HepG2 (cell line): ENCODE measurements around the gene PPP2R5D. TPM values are rescaled to one million over a fixed set of nuclear protein-coding genes. Genes with fewer than 3 reads are reported as not detected.

ENCODE experiments used
- GLI4 ChIP-seq: sonication (generic); formaldehyde crosslinking; IDR thresholded peaks from 2 replicates; pipeline ENCODE4 v1.5.1; 2020; ENCODE audit warnings: missing genetic modification reagents, mild to moderate bottlenecking, moderate library complexity, borderline replicate concordance
- KMT2A ChIP-seq: sonication (generic); formaldehyde crosslinking; IDR thresholded peaks from 2 replicates; pipeline ENCODE4 v1.4.0; 2020; ENCODE audit warnings: missing genetic modification reagents
- MBNL3 ChIP-seq: fragments of 250-450 bp; sonication (Bioruptor Pico); conservative IDR thresholded peaks from 2 replicates; pipeline ENCODE4 v1.8.0; 2022; ENCODE audit warnings: mild to moderate bottlenecking, inconsistent platforms
- NCOA1 ChIP-seq: sonication (generic); formaldehyde crosslinking; IDR thresholded peaks from 2 replicates; pipeline ENCODE4 v1.9.0; 2021; ENCODE audit warnings: missing genetic modification reagents
- NKX3-1 ChIP-seq: sonication (generic); formaldehyde crosslinking; IDR thresholded peaks from 2 replicates; pipeline ENCODE4 v1.5.0; 2020; ENCODE audit warnings: missing genetic modification reagents
- SMYD3 ChIP-seq: sonication (generic); formaldehyde crosslinking; IDR thresholded peaks from 2 replicates; pipeline ENCODE4 v1.8.1; 2023; ENCODE audit warnings: mild to moderate bottlenecking, missing genetic modification reagents
- ZBTB21 ChIP-seq: sonication (generic); formaldehyde crosslinking; IDR thresholded peaks from 2 replicates; pipeline ENCODE4 v1.4.0; 2020; ENCODE audit warnings: missing genetic modification reagents
- ZNF136 ChIP-seq: sonication (generic); formaldehyde crosslinking; IDR thresholded peaks from 2 replicates; pipeline ENCODE4 v1.8.1; 2022; ENCODE audit warnings: low read depth, mild to moderate bottlenecking, moderate library complexity, missing genetic modification reagents
- ZNF317 ChIP-seq: sonication (generic); formaldehyde crosslinking; IDR thresholded peaks from 2 replicates; pipeline ENCODE4 v1.5.0; 2020; ENCODE audit warnings: mild to moderate bottlenecking, missing genetic modification reagents
- ZNF326 ChIP-seq: sonication (generic); formaldehyde crosslinking; IDR thresholded peaks from 2 replicates; pipeline ENCODE4 v1.4.0; 2020; ENCODE audit warnings: missing genetic modification reagents, borderline replicate concordance
- ZNF33A ChIP-seq: sonication (generic); formaldehyde crosslinking; IDR thresholded peaks from 2 replicates; pipeline ENCODE4 v1.5.1; 2020; ENCODE audit warnings: missing genetic modification reagents, mild to moderate bottlenecking, moderate library complexity, borderline replicate concordance
- ZNF749 ChIP-seq: sonication (generic); formaldehyde crosslinking; IDR thresholded peaks from 2 replicates; pipeline ENCODE4 v1.8.0; 2022; ENCODE audit warnings: mild to moderate bottlenecking, missing genetic modification reagents, moderate library complexity, borderline replicate concordance
- ZNF816 ChIP-seq: sonication (generic); formaldehyde crosslinking; IDR thresholded peaks from 2 replicates; pipeline ENCODE4 v1.8.0; 2022; ENCODE audit warnings: missing genetic modification reagents, mild to moderate bottlenecking, borderline replicate concordance
- polyA plus RNA-seq, 8 experiments: library from polyadenylated mRNA; depleted of rRNA in 3 of 8; stranded (reverse) in 7 of 8; unstranded in 1 of 8; fragments of >200 nt; fragmentation: Illumina TruSeq in 4 of 8; extraction: Trizol in 4 of 8; gene quantifications; 2 replicates each; pipeline versions ENCODE4 v1.2.1 to v1.2.3, GENCODE V29; 2011 to 2016; ENCODE audit warnings: low read depth in 4 of 8, missing spikeins in 1 of 8, mixed read lengths in 1 of 8; ENCODE audit not compliant: insufficient read depth in 1 of 8
- total RNA-seq, 5 experiments: library from RNA; depleted of rRNA; stranded (reverse); fragments of >200 nt; fragmentation: Illumina TruSeq; extraction: Trizol; gene quantifications; 2 replicates each; pipeline ENCODE4 v1.2.3, GENCODE V29; 2016; ENCODE audit warnings: low read depth in 1 of 5
- TF ChIP-seq, protein P1 (sequence below): sonication (generic); formaldehyde crosslinking; IDR thresholded peaks from 2 replicates; pipeline ENCODE4 v1.4.0; 2020; ENCODE audit warnings: mild to moderate bottlenecking, missing genetic modification reagents
- TF ChIP-seq, protein P2 (sequence below): sonication (generic); formaldehyde crosslinking; IDR thresholded peaks from 2 replicates; pipeline ENCODE4 v1.5.0; 2020; ENCODE audit warnings: missing genetic modification reagents
- TF ChIP-seq, protein P3 (sequence below), 2 experiments: sonication (generic) in 1 of 2; formaldehyde crosslinking in 1 of 2; IDR thresholded peaks; 2 replicates each; pipeline versions ENCODE4 v1.4.0 to v1.6.1; 2016 to 2020; ENCODE audit warnings: borderline replicate concordance in 1 of 2, low read depth in 1 of 2, mild to moderate bottlenecking in 1 of 2, missing genetic modification reagents in 1 of 2
- TF ChIP-seq, protein P4 (sequence below): sonication (generic); formaldehyde crosslinking; IDR thresholded peaks from 2 replicates; pipeline ENCODE4 v1.4.0; 2020; ENCODE audit warnings: missing genetic modification reagents
- TF ChIP-seq, protein P5 (sequence below): sonication (generic); formaldehyde crosslinking; IDR thresholded peaks from 2 replicates; pipeline ENCODE4 v1.5.0; 2020; ENCODE audit warnings: missing genetic modification reagents, mild to moderate bottlenecking, borderline replicate concordance

The PPP2R5D gene
- total and polyA plus RNA-seq, 2 of the 13 experiments (the other 11 are each of a cell fraction or from before 2014, with no cell fraction given): 53.7 to 60.4 TPM

- TF ChIP-seq, protein P1, sequence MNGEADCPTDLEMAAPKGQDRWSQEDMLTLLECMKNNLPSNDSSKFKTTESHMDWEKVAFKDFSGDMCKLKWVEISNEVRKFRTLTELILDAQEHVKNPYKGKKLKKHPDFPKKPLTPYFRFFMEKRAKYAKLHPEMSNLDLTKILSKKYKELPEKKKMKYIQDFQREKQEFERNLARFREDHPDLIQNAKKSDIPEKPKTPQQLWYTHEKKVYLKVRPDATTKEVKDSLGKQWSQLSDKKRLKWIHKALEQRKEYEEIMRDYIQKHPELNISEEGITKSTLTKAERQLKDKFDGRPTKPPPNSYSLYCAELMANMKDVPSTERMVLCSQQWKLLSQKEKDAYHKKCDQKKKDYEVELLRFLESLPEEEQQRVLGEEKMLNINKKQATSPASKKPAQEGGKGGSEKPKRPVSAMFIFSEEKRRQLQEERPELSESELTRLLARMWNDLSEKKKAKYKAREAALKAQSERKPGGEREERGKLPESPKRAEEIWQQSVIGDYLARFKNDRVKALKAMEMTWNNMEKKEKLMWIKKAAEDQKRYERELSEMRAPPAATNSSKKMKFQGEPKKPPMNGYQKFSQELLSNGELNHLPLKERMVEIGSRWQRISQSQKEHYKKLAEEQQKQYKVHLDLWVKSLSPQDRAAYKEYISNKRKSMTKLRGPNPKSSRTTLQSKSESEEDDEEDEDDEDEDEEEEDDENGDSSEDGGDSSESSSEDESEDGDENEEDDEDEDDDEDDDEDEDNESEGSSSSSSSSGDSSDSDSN (CRISPR knock-in tag): peak; percentile 85
- no peak for TF ChIP-seq ZNF326 (CRISPR knock-in tag)
- peak; percentile 73; the same call in 1 of the 2 replicates for TF ChIP-seq SMYD3 (CRISPR knock-in tag)
- no peak for TF ChIP-seq ZNF136 (CRISPR knock-in tag)
- TF ChIP-seq NKX3-1 (CRISPR knock-in tag): no peak
- TF ChIP-seq NCOA1: 0 out of 2 replicates have a peak, but pooled peaks have one; percentile 55
- TF ChIP-seq, protein P2, sequence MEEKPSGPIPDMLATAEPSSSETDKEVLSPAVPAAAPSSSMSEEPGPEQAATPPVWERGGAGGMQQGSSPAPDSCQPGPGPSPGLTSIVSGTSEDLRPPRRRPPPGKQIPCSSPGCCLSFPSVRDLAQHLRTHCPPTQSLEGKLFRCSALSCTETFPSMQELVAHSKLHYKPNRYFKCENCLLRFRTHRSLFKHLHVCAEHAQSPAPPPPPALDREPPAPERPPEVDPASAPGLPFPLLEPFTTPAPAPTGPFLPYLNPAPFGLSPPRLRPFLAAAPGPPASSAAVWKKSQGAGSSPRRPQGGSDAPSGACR (CRISPR knock-in tag): peak; percentile 98
- TF ChIP-seq ZBTB21 (CRISPR knock-in tag): peak; percentile 81; the same call in 1 of the 2 replicates
- TF ChIP-seq, protein P3, sequence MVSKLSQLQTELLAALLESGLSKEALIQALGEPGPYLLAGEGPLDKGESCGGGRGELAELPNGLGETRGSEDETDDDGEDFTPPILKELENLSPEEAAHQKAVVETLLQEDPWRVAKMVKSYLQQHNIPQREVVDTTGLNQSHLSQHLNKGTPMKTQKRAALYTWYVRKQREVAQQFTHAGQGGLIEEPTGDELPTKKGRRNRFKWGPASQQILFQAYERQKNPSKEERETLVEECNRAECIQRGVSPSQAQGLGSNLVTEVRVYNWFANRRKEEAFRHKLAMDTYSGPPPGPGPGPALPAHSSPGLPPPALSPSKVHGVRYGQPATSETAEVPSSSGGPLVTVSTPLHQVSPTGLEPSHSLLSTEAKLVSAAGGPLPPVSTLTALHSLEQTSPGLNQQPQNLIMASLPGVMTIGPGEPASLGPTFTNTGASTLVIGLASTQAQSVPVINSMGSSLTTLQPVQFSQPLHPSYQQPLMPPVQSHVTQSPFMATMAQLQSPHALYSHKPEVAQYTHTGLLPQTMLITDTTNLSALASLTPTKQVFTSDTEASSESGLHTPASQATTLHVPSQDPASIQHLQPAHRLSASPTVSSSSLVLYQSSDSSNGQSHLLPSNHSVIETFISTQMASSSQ (IDR thresholded peaks at IDR 0.05; ENCODE audit: low read depth): peak; percentile 31; the same call in 1 of the 2 replicates
- TF ChIP-seq, protein P3 (CRISPR knock-in tag; IDR thresholded peaks at IDR 0.05; ENCODE audit: borderline replicate concordance): peak; percentile 9; the same call in 1 of the 2 replicates
- peak; percentile 92 for TF ChIP-seq KMT2A (CRISPR knock-in tag)
- TF ChIP-seq ZNF816 (CRISPR knock-in tag): peak; percentile 90; the same call in 1 of the 2 replicates
- TF ChIP-seq, protein P4, sequence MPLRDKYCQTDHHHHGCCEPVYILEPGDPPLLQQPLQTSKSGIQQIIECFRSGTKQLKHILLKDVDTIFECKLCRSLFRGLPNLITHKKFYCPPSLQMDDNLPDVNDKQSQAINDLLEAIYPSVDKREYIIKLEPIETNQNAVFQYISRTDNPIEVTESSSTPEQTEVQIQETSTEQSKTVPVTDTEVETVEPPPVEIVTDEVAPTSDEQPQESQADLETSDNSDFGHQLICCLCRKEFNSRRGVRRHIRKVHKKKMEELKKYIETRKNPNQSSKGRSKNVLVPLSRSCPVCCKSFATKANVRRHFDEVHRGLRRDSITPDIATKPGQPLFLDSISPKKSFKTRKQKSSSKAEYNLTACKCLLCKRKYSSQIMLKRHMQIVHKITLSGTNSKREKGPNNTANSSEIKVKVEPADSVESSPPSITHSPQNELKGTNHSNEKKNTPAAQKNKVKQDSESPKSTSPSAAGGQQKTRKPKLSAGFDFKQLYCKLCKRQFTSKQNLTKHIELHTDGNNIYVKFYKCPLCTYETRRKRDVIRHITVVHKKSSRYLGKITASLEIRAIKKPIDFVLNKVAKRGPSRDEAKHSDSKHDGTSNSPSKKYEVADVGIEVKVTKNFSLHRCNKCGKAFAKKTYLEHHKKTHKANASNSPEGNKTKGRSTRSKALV: peak; percentile 68; the same call in 1 of the 2 replicates
- peak; percentile 88; the same call in 1 of the 2 replicates for TF ChIP-seq GLI4 (CRISPR knock-in tag)
- peak; percentile 87 for TF ChIP-seq ZNF317 (CRISPR knock-in tag)
- no peak for TF ChIP-seq MBNL3 (CRISPR knock-in tag)
- TF ChIP-seq, protein P5, sequence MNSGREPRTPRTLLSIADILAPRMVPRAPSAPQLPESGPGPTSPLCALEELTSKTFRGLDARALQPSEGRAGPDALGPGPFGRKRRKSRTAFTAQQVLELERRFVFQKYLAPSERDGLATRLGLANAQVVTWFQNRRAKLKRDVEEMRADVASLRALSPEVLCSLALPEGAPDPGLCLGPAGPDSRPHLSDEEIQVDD (CRISPR knock-in tag): peak; percentile 14; the same call in 1 of the 2 replicates
- peak; percentile 95; the same call in 1 of the 2 replicates for TF ChIP-seq ZNF749 (CRISPR knock-in tag)
- TF ChIP-seq ZNF33A (CRISPR knock-in tag): no peak
Measured at GRCh38 chr6:42978839-42979522, 5.4 kb upstream of the PPP2R5D start, which contains the start of gene PEX6 (continued).
